HG03520 (cell line): Measurements from ENCODE around the gene CDC14A.
"Not testable (repeated sequence)": the region's sequence is repeated elsewhere in the genome, so short reads cannot be mapped to it uniquely, and the experiment has no call there.

ENCODE experiments used
- ATAC-seq: cut with Tn5 transposase; IDR thresholded peaks from one replicate; pipeline ENCODE4 v1.9.1; 2021; ENCODE audit warnings: mild to moderate bottlenecking, moderate library complexity; ENCODE audit not compliant: unreplicated experiment

The CDC14A gene

GRCh38 chr1:100332331-100332730, 20.0 kb upstream of the CDC14A start:
- ATAC-seq, result no peak

GRCh38 chr1:100335436-100335835, 16.9 kb upstream of the CDC14A start:
- ATAC-seq, result no peak

- ATAC-seq, result not testable (repeated sequence)
Observed at GRCh38 chr1:100337878-100338277, 14.4 kb upstream of the CDC14A start.

- not testable (repeated sequence) for ATAC-seq
Observed at GRCh38 chr1:100339735-100340134, 12.6 kb upstream of the CDC14A start.

GRCh38 chr1:100340494-100340893, 11.8 kb upstream of the CDC14A start:
- ATAC-seq, result no peak

GRCh38 chr1:100342348-100342747, 10.0 kb upstream of the CDC14A start:
- no peak for ATAC-seq

GRCh38 chr1:100343897-100344296, 8.4 kb upstream of the CDC14A start:
- no peak for ATAC-seq

- no peak for ATAC-seq
Observed at GRCh38 chr1:100344774-100345173, 7.5 kb upstream of the CDC14A start.

GRCh38 chr1:100346387-100346786, 5.9 kb upstream of the CDC14A start:
- no peak for ATAC-seq

GRCh38 chr1:100347009-100347966, 5.0 kb upstream of the CDC14A start:
- no peak for ATAC-seq

GRCh38 chr1:100348549-100349144, 3.7 kb upstream of the CDC14A start:
- no peak for ATAC-seq

GRCh38 chr1:100349246-100349645, 3.1 kb upstream of the CDC14A start:
- no peak for ATAC-seq

- no peak for ATAC-seq
Observed at GRCh38 chr1:100350787-100351094, 1.6 kb upstream of the CDC14A start.

- peak; percentile 56 for ATAC-seq
Observed at GRCh38 chr1:100351095-100351887, 1.0 kb upstream of the CDC14A start.

GRCh38 chr1:100353071-100353801, 930 bp downstream of the CDC14A start:
- ATAC-seq, result no peak

- no peak for ATAC-seq
Observed at GRCh38 chr1:100353988-100354387, 1.7 kb downstream of the CDC14A start.

- ATAC-seq, result no peak
Observed at GRCh38 chr1:100354971-100355394, 2.7 kb downstream of the CDC14A start.

GRCh38 chr1:100358210-100358609, 5.9 kb downstream of the CDC14A start:
- ATAC-seq, result no peak

- ATAC-seq, result no peak
Observed at GRCh38 chr1:100359139-100359538, 6.8 kb downstream of the CDC14A start.

GRCh38 chr1:100360790-100361510, 8.6 kb downstream of the CDC14A start:
- ATAC-seq, result no peak
